ENCODE results near the gene ARL10. TPM values are rescaled to one million over a fixed set of nuclear protein-coding genes. Genes with fewer than 3 reads are reported as not detected.

Gene ARL10
- total RNA-seq, 4 donors from 2014 or later: 0.53 to 6.2 (median 2.5) TPM

DNA sequence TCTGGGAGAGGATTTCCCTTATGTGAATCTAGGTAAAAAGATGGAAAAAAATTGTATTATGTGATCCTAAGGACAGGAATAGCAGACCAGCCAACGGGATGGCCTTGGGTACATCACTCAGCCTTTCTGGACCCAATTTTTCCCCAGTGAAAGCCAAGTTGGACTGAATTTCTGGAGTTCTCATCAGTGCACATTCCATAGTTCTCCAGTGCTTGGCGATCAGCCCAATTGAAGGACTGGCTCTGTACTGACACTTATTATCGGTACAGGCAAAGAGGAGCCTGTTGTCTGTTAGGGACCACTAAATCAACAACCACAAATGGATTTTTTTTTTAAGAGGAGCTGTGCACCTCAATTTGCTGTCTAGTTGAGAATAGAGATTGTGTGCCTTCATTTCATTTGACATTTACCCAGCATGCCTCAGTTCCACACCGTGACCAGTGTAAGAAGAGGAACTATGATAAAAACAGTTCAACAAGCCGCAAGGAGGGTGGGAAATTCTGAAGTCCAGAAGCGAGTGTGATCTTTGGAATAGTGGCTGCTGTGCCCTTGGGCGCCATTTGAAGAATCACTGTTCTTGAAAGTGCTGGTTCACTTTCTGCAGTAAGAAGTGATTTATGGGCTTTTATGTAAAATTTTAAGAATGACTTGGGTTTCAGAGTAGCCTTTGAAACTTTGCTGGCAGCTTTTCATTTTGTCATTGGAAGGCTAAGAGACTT, 8.0 kb downstream of the ARL10 start:
- Histone ChIP-seq H3K27me3 (no peaks in the 10 kb centered on the region), H3K4me1 (no peaks in the 10 kb centered on the region), H3K36me3 (no peaks in the 10 kb centered on the region), H3K9me3 (no peaks in the 10 kb centered on the region), H3K27ac (no peak overlapping the region), H3K4me3 (no peak overlapping the region)
- no peak for TF ChIP-seq POLR2A (IDR thresholded peaks at IDR 0.05)
- TF ChIP-seq, protein P1, sequence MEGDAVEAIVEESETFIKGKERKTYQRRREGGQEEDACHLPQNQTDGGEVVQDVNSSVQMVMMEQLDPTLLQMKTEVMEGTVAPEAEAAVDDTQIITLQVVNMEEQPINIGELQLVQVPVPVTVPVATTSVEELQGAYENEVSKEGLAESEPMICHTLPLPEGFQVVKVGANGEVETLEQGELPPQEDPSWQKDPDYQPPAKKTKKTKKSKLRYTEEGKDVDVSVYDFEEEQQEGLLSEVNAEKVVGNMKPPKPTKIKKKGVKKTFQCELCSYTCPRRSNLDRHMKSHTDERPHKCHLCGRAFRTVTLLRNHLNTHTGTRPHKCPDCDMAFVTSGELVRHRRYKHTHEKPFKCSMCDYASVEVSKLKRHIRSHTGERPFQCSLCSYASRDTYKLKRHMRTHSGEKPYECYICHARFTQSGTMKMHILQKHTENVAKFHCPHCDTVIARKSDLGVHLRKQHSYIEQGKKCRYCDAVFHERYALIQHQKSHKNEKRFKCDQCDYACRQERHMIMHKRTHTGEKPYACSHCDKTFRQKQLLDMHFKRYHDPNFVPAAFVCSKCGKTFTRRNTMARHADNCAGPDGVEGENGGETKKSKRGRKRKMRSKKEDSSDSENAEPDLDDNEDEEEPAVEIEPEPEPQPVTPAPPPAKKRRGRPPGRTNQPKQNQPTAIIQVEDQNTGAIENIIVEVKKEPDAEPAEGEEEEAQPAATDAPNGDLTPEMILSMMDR (IDR thresholded peaks at IDR 0.05): no peak
- no peak for DNase-seq

- TF ChIP-seq POLR2A (IDR thresholded peaks at IDR 0.05): no peak
- TF ChIP-seq, protein P1 (IDR thresholded peaks at IDR 0.05): no peak
- no peaks in the 10 kb centered on the region for H3K4me1 ChIP-seq
- peaks cover 0 to 38% (median 0%) of the 10 kb centered on the region in 3 donors for H3K36me3 ChIP-seq
- no peaks in the 10 kb centered on the region for H3K27me3 ChIP-seq
- no peak overlapping the region for H3K27ac ChIP-seq
- no peak for DNase-seq
- no peak overlapping the region for H3K4me3 ChIP-seq
- H3K9me3 ChIP-seq: no peaks in the 10 kb centered on the region
Measured at GRCh38 chr5:176379881-176380280, 14.6 kb downstream of the ARL10 start.

DNA sequence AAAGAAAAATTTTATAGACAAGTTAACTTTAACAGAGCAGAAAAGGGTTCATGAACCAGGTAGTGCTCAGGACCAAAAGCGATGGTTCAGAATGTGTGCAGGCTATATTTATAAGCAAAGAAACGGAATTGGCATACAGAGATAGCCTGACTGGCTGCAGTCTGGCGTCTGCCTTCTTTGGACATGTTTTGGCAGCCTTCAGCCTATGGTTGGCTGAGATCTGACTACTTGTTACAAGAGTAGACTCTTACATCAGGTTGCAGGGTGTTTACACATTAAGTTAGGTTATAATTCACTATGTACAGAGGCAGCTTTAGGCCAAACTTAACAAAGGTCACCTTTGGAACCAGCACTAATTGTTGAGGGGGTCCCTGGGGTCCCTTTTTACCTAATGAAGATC, 16.1 kb downstream of the ARL10 start:
- Histone ChIP-seq H3K36me3 (peaks cover 0 to 45% (median 0%) of the 10 kb centered on the region in 3 donors), H3K9me3 (no peaks in the 10 kb centered on the region), H3K27ac (peak overlapping the region in 1 of 4 donors; percentile 6), H3K4me1 (peaks cover 0 to 2% (median 0%) of the 10 kb centered on the region in 4 donors), H3K27me3 (no peaks in the 10 kb centered on the region), H3K4me3 (no peak overlapping the region)
- no peak for TF ChIP-seq POLR2A (IDR thresholded peaks at IDR 0.05)
- TF ChIP-seq, protein P1 (IDR thresholded peaks at IDR 0.05): no peak
- no peak for DNase-seq

GRCh38 chr5:176381979-176382378, 16.7 kb downstream of the ARL10 start:
- peak overlapping the region in 1 of 4 donors; percentile 6 for H3K27ac ChIP-seq
- peaks cover 0 to 45% (median 0%) of the 10 kb centered on the region in 3 donors for H3K36me3 ChIP-seq
- DNase-seq: no peak

GRCh38 chr5:176382721-176383120, 17.4 kb downstream of the ARL10 start:
- Histone ChIP-seq H3K9me3 (no peaks in the 10 kb centered on the region), H3K27me3 (no peaks in the 10 kb centered on the region), H3K36me3 (peaks cover 0 to 45% (median 0%) of the 10 kb centered on the region in 3 donors), H3K4me1 (peaks cover 0 to 15% (median 4%) of the 10 kb centered on the region in 4 donors), H3K4me3 (no peak overlapping the region), H3K27ac (no peak overlapping the region)
- TF ChIP-seq POLR2A (IDR thresholded peaks at IDR 0.05): no peak
- TF ChIP-seq, protein P1 (IDR thresholded peaks at IDR 0.05): no peak
- peak in 1 of 3 donors; percentile 7 for DNase-seq

More at GRCh38 chr5:176381979-176382378, 16.7 kb downstream of the ARL10 start:
- TF ChIP-seq, protein P1 (IDR thresholded peaks at IDR 0.05): no peak
- no peak for TF ChIP-seq POLR2A (IDR thresholded peaks at IDR 0.05)
- Histone ChIP-seq H3K27me3 (no peaks in the 10 kb centered on the region), H3K4me1 (peaks cover 0 to 8% (median under 1%) of the 10 kb centered on the region in 4 donors), H3K9me3 (no peaks in the 10 kb centered on the region), H3K4me3 (no peak overlapping the region)
